Neural cell (in vitro differentiated cells): ENCODE measurements around the gene PLET1. TPM values are rescaled to one million over a fixed set of nuclear protein-coding genes. Genes with fewer than 3 reads are reported as not detected.
A peak's percentile ranks its signal among the peaks of the same experiment; 100 is the strongest.

Source experiments
- H2AFZ ChIP-seq: fragments of 200-600, 300-800 bp; sonication (generic), shearing (Covaris generic); 2 replicates; pipeline ENCODE4 v1.6.0; 2014; ENCODE audit warnings: low read depth, mild to moderate bottlenecking, antibody characterized with exemption, low read length, moderate library complexity
- H3F3A ChIP-seq: fragments of 200-600 bp; shearing (Covaris generic); 2 replicates; pipeline ENCODE4 v1.6.1; 2016; ENCODE audit warnings: mild to moderate bottlenecking, moderate library complexity, mixed read lengths, antibody characterized with exemption, low read length; ENCODE audit not compliant: insufficient read depth, poor library complexity, severe bottlenecking
- H3K27ac ChIP-seq: fragments of 200-600, 300-800 bp; sonication (generic), shearing (Covaris generic); 2 replicates; pipeline ENCODE4 v1.5.1; 2014; ENCODE audit warnings: mild to moderate bottlenecking, low read length, moderate library complexity
- H3K27me3 ChIP-seq: fragments of 300-800, 200-600 bp; sonication (generic), shearing (Covaris generic); 2 replicates; pipeline ENCODE4 v1.6.0; 2014; ENCODE audit warnings: mild to moderate bottlenecking, low read depth, low read length, moderate library complexity; ENCODE audit not compliant: insufficient read depth
- H3K36me3 ChIP-seq: fragments of 300-800, 200-600 bp; sonication (generic), shearing (Covaris generic); 2 replicates; pipeline ENCODE4 v1.5.1; 2014; ENCODE audit warnings: mild to moderate bottlenecking, antibody characterized with exemption, low read length, moderate library complexity; ENCODE audit not compliant: insufficient read depth
- H3K4me2 ChIP-seq: fragments of 300-800, 200-600 bp; sonication (generic), shearing (Covaris generic); 2 replicates; pipeline ENCODE4 v1.6.0; 2014; ENCODE audit warnings: mild to moderate bottlenecking, low read length
- H3K4me3 ChIP-seq: fragments of 300-800, 200-600 bp; sonication (generic), shearing (Covaris generic); 2 replicates; pipeline ENCODE4 v1.5.1; 2014; ENCODE audit warnings: mild to moderate bottlenecking, low read length, moderate library complexity
- H3K79me2 ChIP-seq: fragments of 200-600 bp; shearing (Covaris generic); replicated peaks from 2 replicates; pipeline ENCODE4 v1.6.0; 2014; ENCODE audit warnings: mild to moderate bottlenecking, low read length, moderate library complexity; ENCODE audit not compliant: insufficient read depth
- H3K9ac ChIP-seq: fragments of 300-800, 200-600 bp; sonication (generic), shearing (Covaris generic); 2 replicates; pipeline ENCODE4 v1.6.1; 2016; ENCODE audit warnings: mild to moderate bottlenecking, low read length, mixed read lengths
- H3K9me2 ChIP-seq: fragments of 200-600 bp; shearing (Covaris generic); 2 replicates; pipeline ENCODE4 v1.6.1; 2016; ENCODE audit warnings: mild to moderate bottlenecking, low read length, mixed read lengths; ENCODE audit not compliant: insufficient read depth
- H3K9me3 ChIP-seq: fragments of 200-600, 300-800 bp; sonication (generic), shearing (Covaris generic); 2 replicates; pipeline ENCODE4 v1.6.1; 2016; ENCODE audit warnings: mild to moderate bottlenecking, mixed run types, low read length, moderate library complexity, mixed read lengths
- H4K20me1 ChIP-seq: fragments of 200-600 bp; shearing (Covaris generic); 2 replicates; pipeline ENCODE4 v1.6.1; 2016; ENCODE audit warnings: mild to moderate bottlenecking, mixed run types; ENCODE audit not compliant: insufficient read depth
- CTCF ChIP-seq: fragments of 450-650 bp; IDR thresholded peaks from 2 replicates; pipeline ENCODE4 v1.5.1; 2014; ENCODE audit warnings: antibody characterized with exemption, mild to moderate bottlenecking, moderate library complexity; ENCODE audit not compliant: poor library complexity, severe bottlenecking
- EP300 ChIP-seq: fragments of 450-650 bp; conservative IDR thresholded peaks from 2 replicates; pipeline ENCODE4 v1.6.1; 2014; ENCODE audit warnings: antibody characterized with exemption, mild to moderate bottlenecking, moderate library complexity; ENCODE audit not compliant: poor library complexity, severe bottlenecking
- EZH2 ChIP-seq: fragments of 200-600, 300-800 bp; shearing (Covaris generic), sonication (generic); IDR thresholded peaks from 2 replicates; pipeline ENCODE4 v1.6.1; 2014; ENCODE audit warnings: antibody characterized with exemption, low read length, borderline replicate concordance, mild to moderate bottlenecking; ENCODE audit not compliant: insufficient read depth, poor library complexity, severe bottlenecking
- MXI1 ChIP-seq: fragments of 450-650 bp; conservative IDR thresholded peaks from 2 replicates; pipeline ENCODE4 v1.6.1; 2014; ENCODE audit warnings: antibody characterized with exemption, mild to moderate bottlenecking; ENCODE audit not compliant: poor library complexity, severe bottlenecking
- POLR2AphosphoS5 ChIP-seq: IDR thresholded peaks from 2 replicates; pipeline ENCODE4 v1.6.1; 2012
- RAD21 ChIP-seq: fragments of 450-650 bp; conservative IDR thresholded peaks from 2 replicates; pipeline ENCODE4 v1.6.1; 2014; ENCODE audit warnings: antibody characterized with exemption, mild to moderate bottlenecking, moderate library complexity
- REST ChIP-seq: IDR thresholded peaks from 2 replicates; pipeline ENCODE4 v1.6.1; 2012; ENCODE audit warnings: borderline replicate concordance
- SMC3 ChIP-seq: fragments of 450-650 bp; conservative IDR thresholded peaks from 2 replicates; pipeline ENCODE4 v1.6.1; 2014; ENCODE audit warnings: antibody characterized with exemption, mild to moderate bottlenecking, moderate library complexity; ENCODE audit not compliant: poor library complexity
- TAF1 ChIP-seq: IDR thresholded peaks from 2 replicates; pipeline ENCODE4 v1.6.1; 2012; ENCODE audit warnings: low read depth
- polyA plus RNA-seq: library from polyadenylated mRNA; depleted of rRNA; stranded (reverse); fragments of >200 nt; gene quantifications from 2 replicates; pipeline ENCODE4 v1.2.3, GENCODE V29; 2014

The PLET1 gene
- polyA plus RNA-seq, 1 donor from 2014 or later, result not detected

- Histone ChIP-seq H3K27ac (peak within 1 kb of the TSS; percentile 91), H3K9me2 (no peaks in the 10 kb centered on the region), H3K9ac (peak within 1 kb of the TSS; percentile 89), H3K27me3 (no peaks in the 10 kb centered on the region), H3K36me3 (no peaks in the 10 kb centered on the region), H3K4me2 (peak within 1 kb of the TSS; percentile 74), H3K9me3 (no peaks in the 10 kb centered on the region), H3K79me2 (peaks cover 27% of the 10 kb centered on the region), H2AFZ (peak within 1 kb of the TSS; percentile 89), H3F3A (no peaks in the 10 kb centered on the region), H3K4me3 (peak within 1 kb of the TSS; percentile 88), H4K20me1 (no peaks in the 10 kb centered on the region)
- no peak for TF ChIP-seq TAF1
- peak; percentile 35 for TF ChIP-seq SMC3
- peak; percentile 23 for TF ChIP-seq RAD21
- TF ChIP-seq MXI1, result peak; percentile 74
- no peak for TF ChIP-seq REST
- peak; percentile 6 for TF ChIP-seq CTCF
- peak; percentile 73 for TF ChIP-seq EP300
- TF ChIP-seq EZH2, result no peak
- peak; percentile 98 for TF ChIP-seq POLR2AphosphoS5
Measured at GRCh38 chr11:112226062-112226830, 34.4 kb downstream of the PLET1 start, which contains the start of gene PTS. PTS (plus strand) TSS chr11:112226428; CDS start chr11:112226444, 16 bp downstream.

DNA sequence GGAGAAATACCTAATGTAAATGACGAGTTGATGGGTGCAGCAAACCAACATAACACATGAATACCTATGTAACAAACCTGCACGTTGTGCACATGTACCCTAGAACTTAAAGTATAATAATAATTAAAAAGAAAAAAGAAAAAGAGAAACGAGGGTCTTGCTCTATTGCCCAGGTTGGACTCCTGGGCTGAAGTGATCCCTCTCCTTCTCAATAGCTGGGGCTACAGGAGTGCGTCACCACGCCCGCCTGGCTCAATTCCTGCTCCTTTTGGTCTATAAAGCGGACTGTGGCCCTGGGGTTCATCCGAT, 35.0 kb downstream of the PLET1 start:
- Histone ChIP-seq H3K79me2 (peaks cover 27% of the 10 kb centered on the region), H3K4me3 (peak overlapping the region; percentile 88), H3K9me3 (no peaks in the 10 kb centered on the region), H4K20me1 (no peaks in the 10 kb centered on the region), H2AFZ (peak overlapping the region; percentile 89), H3K36me3 (no peaks in the 10 kb centered on the region), H3F3A (no peaks in the 10 kb centered on the region), H3K4me2 (peak overlapping the region; percentile 74), H3K9me2 (no peaks in the 10 kb centered on the region), H3K9ac (peak overlapping the region; percentile 89), H3K27ac (peak overlapping the region; percentile 91), H3K27me3 (no peaks in the 10 kb centered on the region)
- TF ChIP-seq REST (no peak), CTCF (no peak), MXI1 (no peak)
